CD1c-positive myeloid dendritic cell (primary cell): ENCODE measurements around the gene EDIL3.
"Not testable (repeated sequence)": the region's sequence is repeated elsewhere in the genome, so short reads cannot be mapped to it uniquely, and the experiment has no call there.

ENCODE experiments used
- DNase-seq: peaks from one replicate; pipeline ENCODE4 v3.0.0-alpha.2; 2016; ENCODE audit errors: extremely low spot score

EDIL3 gene

DNA sequence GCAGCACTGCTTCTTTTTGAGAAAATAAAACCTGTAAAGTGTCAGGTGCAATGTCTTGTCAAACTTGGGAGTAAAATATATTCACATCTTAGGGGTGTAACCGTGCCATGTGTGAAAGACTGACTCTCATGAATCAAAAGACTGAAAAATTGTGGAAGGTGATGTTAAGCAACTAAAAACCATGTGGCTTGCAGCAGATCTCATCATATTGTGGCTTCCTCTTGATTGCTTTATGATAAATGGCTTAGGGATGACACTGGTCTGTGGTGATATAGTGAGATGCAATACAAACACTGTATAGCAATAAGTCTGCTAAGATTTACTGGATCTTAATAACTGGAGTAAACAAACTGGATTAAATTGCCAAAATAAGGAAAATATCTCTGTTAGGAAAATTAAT, 321.6 kb downstream of the EDIL3 start:
- DNase-seq: no peak

DNA sequence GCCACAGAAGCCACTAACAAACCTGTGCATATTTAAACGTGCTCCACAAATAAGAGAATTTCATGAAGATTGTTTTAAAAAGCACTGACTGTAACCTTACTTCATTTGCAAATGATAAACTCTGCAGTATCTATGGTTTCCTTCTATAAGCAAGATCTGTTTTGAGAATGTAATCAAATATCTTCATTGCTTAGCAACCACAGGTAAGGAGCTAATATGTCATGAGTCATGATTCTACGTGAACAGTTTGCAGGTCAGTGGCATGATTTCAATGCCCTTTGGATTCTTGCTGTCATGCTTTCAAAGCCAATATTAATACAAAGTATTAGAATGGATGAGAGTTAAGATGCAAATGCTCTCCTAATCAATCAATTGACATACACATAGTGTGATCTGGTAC, 325.0 kb downstream of the EDIL3 start:
- no peak for DNase-seq

DNA sequence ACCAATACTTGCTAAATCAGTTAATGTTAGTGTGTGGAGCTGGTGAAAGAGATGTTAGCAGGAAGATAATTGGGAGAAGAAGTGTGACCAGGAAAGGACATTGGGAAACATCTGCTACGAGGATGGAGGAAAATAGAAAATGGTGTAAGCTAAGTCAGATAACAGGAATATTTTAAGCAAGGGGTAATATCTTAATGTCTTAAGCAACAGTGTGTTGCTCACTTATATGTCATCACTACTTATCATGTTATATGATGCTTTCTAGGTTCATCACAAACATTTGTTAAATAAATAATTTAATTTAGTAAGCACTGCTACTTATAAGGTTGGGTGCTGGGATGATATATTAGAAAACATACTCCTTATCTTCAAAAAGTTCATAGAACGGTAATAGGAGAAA, 326.1 kb downstream of the EDIL3 start:
- no peak for DNase-seq

DNA sequence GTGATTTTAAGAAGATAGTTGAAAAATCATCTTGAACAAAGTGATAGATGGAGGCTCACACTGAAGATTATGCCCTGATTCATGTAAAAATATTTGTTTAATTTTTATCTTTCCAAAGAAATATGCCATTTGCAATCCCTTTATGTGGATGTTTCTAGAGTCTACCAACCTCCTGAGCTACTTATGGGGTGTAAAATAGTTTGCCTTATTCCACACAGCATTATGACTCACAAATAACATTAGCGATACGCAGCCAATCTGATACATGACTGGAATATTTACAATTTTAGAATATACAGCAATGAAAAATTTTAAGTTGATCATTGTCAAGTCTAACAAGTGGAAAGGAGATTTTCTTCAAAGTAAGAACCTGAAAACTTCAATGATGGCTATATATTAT, 327.5 kb downstream of the EDIL3 start:
- no peak for DNase-seq

DNA sequence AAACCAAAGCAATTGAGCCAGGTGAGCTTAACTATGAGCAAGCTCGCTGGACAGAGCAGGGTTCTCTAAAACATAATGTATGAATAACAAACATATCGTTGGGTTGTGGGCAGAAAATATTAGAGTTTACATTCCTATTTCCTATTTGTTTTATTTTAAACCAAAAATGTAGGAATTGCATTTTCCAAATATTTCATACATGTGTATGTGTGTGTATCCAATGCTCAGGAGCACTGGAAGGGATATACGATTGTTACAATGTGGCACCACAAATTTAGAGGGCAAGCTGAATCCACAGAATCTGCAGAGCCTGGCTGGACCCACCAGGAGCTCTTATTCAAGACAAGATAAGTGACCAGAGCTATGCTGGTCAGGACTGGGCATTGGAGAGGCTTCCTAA, 338.7 kb downstream of the EDIL3 start:
- no peak for DNase-seq

DNA sequence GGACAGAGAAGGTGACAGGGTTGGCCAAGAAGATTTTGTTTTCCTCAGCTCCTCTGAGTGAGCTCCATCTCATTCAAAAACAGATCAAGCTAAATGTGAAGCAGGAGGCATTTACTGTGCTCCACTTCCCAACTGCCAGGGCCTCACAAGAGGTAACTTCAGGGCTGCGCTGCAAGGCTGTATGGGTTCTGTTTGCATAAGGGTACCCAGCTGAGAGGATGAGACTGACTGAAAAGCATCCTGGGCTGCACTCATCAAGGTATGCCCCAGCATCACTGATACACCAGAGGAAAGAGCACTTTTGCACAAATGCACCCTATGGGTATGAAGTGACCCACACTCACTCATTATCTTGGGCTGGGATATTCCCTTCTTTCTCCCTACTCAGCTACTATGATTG, 347.8 kb downstream of the EDIL3 start:
- no peak for DNase-seq

DNA sequence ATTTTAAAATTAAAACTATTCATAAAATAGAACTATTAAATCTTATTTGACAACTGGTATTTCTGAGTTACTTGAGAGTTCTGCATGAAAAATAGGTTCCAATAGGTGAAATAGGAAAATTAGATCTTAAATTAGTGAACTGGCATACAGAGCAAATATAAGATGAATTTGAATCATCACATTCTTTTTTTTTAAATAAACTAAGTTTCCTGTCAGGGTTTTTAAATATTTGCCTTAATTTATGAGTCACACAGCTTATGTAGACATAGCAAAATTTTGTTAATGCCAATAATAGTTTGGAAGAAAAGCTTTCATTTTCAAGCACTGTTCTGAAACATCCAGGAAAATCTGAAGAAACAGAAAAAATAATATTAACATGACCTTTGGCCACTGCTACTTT, 352.4 kb downstream of the EDIL3 start:
- no peak for DNase-seq

DNA sequence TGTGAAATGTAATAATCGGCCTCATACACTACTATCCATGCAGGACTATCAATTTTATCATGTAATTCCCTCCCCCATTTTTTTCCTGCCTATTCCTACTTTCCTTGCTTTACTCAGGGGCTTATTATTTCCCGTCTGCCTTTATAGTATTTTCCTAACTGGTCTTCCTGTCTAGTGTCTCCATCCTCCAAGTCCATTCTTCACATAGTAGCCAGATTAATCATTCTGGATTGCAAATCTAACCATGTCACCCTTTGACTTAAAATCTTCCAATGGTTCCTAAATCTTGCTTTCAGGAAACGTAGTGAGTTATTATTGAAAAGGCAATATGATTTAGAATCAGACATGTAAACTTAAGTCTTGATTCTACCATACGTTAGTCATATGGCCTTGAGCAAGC, 356.6 kb downstream of the EDIL3 start:
- DNase-seq: no peak

DNA sequence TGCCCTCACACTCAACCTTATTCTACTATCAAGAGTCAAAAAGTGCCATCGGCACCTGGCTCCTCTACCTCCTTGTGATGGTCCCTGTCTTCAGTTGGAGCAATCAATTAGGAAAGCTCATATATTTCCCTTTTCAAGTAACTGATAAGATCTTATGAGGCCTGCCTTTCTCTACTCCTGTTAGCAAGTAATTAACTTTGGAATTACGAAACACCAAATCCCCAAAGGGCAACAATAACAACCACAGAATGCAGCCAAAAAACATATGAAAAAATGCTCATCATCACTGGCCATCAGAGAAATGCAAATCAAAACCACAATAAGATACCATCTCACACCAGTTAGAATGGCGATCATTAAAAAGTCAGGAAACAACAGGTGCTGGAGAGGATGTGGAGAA, 366.2 kb downstream of the EDIL3 start:
- DNase-seq: not testable (repeated sequence)

DNA sequence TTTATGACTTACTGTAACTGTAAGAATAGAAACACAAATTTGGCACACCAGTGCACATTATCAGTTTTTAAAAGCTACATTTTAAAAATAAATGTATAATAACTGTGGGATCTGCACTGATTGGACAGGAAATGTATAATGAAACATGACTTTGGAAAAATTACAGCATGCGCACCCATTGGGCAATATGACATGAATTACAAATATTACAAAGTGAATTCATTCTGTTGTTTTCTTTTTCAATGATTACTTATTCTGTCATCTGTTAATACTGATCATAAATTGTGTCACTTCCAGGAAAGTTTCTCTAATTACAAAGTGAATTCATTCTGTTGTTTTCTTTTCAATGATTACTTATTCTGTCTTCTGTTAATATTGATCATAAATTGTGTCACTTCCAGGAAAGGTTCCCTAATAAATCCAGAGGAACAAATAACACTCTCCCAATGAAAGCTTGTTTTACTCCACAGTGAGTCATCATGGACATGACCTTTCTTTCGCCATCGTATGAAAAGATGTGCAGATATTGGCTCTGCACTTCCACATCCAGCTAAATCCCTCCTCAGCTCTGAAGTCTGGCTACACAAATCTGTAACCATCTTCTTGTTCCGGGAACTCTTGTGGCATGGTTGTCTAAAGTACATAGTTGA, 367.0 kb downstream of the EDIL3 start:
- no peak for DNase-seq

DNA sequence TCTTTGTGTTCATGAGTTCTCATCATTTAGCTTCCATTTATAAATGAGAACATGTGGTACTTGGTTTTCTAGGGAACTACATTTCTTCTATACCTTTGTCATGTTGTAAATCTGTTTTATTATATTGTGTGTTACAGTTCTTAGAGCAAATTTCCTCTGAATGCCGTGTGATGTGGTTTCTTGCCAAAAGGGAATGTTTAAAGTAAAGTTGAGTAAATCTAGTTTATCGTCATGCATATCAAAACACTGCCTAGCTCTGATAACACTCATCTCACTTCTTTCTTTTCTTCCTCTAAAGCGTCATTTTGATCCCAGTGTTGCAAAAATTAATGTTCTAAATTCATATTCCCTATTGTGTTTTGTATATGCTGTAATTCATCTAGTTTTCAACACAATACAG, 368.6 kb downstream of the EDIL3 start:
- no peak for DNase-seq

DNA sequence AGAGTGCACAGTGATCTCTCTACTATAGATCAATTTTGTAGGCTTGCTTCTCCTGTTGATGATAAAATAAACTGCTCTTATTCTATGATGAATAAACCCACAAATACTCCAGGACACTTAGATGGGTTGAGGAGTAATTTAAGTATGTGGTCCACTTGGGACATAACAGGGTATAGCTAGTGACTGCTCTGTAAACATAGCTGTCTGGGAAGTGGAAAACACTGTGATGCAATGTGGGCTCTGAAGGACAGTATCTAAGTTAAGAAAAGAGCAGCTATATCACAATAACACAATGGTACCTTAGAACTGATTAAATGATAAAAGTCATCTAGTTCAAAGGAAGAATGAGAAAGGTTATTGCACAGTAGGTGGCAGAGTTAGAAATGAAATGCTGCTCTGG, 369.7 kb downstream of the EDIL3 start:
- no peak for DNase-seq

DNA sequence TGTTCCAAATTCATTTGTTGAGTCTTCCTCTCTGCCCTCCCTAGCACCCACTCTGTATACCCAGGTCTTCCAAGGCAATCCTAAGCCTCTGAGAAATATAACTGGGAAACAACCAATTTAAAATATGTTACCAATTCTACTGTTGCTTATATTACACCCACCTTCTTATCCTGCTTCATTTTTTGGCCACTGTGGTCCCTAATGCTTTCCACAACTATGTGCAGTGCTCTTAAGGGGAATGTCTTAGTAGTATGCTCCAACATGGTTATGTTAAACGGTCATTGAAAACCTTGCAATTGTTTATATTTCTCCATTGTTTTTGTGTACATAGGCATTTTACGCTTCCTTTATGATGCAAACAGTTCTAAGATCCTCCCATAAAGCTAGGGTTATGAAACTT, 390.9 kb downstream of the EDIL3 start:
- no peak for DNase-seq

DNA sequence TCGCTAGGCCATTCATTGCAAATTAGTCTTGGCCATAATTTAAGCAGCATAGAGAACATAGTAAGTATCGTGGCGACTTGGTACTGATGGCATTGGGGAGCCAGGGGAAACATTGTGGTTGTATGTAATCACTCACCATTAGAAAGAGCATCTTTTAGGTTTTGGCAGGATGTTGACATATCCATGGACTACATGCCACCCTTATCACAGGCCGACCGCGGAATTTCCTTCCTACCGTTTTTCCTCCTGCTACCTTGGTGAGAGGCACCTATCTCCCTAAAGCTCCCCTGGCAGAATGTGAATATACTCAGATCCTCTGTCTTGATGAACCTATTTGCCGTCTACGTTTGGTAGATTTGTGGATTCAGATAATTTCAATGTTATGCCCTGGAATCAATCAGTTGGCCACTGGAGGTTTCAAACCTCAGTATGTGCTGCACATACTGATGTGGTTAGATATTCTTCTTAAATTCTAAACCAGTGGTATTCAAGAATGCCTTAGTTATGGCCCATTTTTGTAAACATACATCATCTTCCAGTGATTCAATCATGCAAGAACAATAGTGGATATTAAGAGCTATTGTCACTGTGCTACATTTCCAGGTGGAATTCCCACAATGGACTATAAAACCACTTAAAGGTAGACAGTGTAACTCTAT, 393.0 kb downstream of the EDIL3 start:
- no peak for DNase-seq

DNA sequence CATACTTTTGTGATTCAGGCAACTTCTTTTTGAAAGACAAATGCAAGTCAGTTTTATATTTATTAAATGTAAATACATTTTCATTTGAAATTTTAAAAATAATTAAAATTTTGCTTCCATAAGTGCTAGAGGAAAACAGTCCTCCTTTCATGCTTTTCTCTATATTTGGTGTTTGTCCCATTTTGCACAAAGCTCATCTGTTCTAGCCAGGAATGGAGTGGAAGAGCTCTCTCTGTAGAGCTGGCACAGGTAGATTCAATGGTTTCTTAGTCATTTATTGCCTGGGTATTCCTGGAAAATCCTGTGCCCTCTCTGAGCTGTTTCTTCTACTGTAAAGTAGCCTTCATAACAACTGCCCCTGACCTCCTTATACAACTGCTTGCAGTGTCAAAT, 396.4 kb downstream of the EDIL3 start:
- DNase-seq: no peak

DNA sequence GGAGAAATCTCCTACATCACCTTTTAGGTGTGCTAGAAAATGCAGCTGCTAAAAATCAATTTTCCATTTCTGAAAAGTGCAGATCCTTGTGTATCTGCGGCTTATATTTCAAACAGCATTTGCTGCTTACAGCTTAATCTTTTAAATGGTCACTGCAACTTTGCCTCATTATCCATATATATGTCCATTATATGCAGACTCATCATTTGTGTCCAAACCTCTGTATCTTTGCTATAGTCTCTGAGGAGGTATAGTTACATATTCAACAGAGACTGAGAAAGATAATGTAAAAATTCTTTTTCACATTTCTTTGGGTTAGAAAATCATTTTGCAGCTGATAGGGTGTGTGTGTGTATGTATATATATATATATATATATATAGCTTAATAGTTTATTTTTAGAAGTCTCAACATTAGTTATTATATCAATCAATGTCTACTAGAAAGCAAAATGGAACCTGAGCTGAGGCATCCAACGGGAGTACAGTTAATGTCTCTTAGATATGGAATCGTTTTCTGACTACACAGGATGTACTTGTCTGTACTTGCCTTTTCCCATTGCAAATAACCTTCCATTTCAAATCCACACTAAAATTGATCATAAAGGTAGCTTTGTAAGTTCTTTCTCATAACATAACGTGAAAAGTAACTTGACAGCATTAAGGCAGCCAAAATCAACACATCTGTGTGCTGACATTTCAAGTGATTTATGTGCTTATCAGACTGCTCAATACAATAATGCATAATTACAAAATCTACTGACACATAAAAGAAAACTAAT, 397.0 kb downstream of the EDIL3 start:
- DNase-seq: no peak

DNA sequence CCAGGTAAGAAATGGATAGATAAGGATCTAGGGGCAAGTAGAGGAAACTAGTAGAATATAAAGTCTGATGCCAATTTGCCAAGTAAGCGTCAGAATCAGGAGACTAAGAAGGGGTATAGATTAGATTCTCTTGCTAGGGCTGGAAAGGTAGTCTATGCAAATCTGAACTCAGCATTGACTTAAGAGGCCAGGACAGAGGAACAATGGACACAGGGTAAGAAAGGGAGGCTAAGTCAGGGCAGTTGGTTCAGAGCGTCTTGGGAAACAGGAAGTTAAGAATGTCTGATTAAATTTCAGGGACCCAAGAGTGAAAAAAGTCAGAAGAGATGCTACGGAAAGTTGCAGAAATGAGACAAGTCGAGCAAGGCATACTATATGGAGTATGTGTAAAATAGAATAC, 400.8 kb downstream of the EDIL3 start:
- DNase-seq: no peak

DNA sequence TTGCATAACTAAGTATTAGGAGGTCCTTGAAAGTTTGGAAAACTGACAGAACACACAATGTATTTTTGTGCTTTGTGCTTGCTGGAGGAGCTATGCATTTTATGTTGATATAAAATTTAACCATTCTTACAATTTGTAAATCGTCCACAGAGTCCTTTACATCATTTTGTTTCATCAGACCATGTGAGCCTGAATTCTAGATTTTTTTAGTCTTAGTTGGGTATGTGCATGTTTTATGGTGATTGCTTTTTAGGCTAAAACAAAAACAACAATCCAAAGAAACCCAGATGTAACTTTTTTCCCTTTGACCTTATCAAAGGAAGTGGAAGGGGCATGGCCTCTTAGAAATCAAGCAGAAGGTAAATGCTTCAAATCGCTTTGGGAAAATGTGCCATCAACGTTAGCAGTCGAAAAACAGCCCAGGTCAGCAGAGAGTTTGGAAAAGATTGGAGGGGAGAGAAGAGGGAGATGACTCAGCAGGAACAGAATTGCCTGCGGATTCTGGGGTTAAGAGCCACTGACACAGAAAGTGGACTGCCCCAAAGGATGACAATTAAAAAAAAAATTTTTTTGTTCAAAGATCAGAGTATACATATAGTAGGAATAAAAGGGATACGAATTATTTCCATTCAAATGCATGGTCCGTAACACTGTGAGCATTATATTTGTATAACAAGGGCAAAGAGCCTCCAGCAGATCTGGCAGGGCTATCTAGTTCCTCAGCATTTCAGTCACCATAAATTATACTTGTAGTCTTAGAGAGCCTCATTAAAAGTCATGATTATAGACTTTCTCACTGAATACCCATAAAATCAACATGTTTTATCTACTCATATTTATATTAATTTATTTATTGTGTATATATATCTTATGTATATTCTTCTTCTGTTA, 410.5 kb downstream of the EDIL3 start:
- DNase-seq: no peak

DNA sequence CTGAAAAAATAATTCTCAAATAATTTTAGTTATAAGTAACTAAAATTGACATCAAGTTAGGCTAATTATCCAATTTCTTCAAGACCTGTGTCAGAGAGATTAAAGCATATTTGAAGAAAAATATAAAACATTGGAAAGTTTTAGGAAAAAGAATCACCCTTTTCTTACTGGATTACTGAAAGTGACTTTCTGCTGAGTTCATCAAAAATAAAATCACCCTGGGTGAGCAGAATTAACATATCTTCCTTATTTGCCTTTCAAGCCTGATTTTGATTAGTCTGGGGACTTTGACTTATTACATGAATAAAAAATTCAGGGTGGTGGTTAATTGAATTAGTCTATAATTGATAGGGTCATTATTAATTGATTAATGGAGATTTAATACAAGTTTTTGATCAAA, 411.8 kb downstream of the EDIL3 start:
- no peak for DNase-seq

DNA sequence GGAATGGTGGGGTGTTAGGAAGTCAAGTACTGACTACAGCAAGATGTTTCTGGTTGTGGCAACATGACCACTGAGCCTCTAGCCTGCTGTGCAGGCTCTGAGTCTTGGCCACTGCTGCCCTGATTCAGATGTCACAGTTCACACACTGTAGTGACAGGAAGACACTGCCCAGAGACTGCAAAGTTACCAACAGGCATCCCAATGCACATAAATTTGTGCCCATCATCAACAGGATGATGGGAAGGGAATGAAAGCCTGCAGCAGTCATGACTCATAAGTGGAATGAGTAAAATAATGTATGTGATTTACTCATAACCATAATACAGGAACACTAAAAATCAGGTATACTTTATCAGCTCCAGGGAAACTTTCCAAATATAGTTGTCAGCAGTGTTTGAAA, 412.4 kb downstream of the EDIL3 start:
- no peak for DNase-seq

DNA sequence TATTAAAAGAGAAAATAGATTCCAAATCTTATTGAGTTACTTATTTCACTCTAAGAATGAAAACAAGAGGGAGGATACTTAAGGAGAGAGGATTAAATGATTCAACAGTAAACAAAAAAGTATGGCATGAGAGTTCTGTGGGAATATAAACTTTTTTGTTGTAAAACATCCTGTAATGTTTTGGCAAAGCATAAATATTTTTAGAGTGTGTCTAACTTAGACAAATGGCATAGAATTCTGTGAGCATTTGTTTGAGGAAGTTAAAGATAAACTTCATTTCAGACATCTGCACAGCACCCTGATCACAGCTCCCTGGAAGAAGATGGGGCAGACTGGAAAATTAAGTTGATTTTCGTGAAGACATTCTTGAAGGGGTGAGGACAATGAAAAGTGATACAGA, 417.3 kb downstream of the EDIL3 start:
- no peak for DNase-seq

DNA sequence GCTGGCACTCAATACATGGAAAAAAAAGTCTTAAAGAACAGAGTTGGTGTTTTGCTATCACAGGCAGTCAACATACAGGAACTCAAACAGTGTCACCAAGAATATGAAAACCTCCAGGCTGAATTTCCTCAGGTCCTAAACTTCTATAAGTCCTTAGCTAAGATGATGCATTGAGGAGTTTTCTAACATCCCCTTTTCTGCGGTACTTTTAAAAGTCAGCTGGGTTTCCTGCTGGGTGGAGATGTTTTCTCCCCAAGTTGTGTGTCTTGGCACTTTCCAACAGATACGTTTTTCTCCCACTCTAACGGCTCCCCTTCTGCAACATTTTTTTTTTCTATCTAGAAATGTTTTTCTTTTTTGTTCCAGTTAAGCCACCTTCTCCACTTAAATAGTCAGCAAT, 419.2 kb downstream of the EDIL3 start:
- no peak for DNase-seq
